Esophagus muscularis mucosa (tissue), 4 donors: ENCODE data around the gene TUBA4B. TPM values are rescaled to one million over a fixed set of nuclear protein-coding genes. Genes with fewer than 3 reads are reported as not detected.
A peak's percentile ranks its signal among the peaks of the same experiment; 100 is the strongest.

Experiments used
- DNase-seq: peaks from one replicate; pipeline ENCODE4 v3.0.0-alpha.2; 2017; ENCODE audit errors: extremely low spot score
- H3K27ac ChIP-seq, 4 donors: fragments of 200-600 bp; sonication (generic); replicated peaks in 1 of 4; 1 replicate in 3 of 4; 2 replicates in 1 of 4; pipeline ENCODE4 v1.5.1; 2016 to 2019; ENCODE audit warnings: mild to moderate bottlenecking in 1 of 4
- H3K27me3 ChIP-seq, 4 donors: fragments of 200-600 bp; sonication (generic); one replicate each; pipeline versions ENCODE4 v1.5.1 to v1.6.0; 2016 to 2019
- H3K36me3 ChIP-seq, 4 donors: fragments of 200-600 bp; sonication (generic); one replicate each; pipeline ENCODE4 v1.5.1; 2016 to 2019
- H3K4me1 ChIP-seq, 4 donors: fragments of 200-600 bp; sonication (generic); one replicate each; pipeline ENCODE4 v1.5.1; 2016 to 2019
- H3K4me3 ChIP-seq, 4 donors: fragments of 200-600 bp; sonication (generic); 1 replicate in 2 of 4; 2 replicates in 2 of 4; pipeline ENCODE4 v1.5.1; 2016 to 2019; ENCODE audit warnings: mild to moderate bottlenecking in 4 of 4, moderate library complexity in 1 of 4
- H3K9me3 ChIP-seq, 4 donors: fragments of 200-600 bp; sonication (generic); 1 replicate in 3 of 4; 2 replicates in 1 of 4; pipeline ENCODE4 v1.5.1; 2016 to 2019
- EP300 ChIP-seq: sonication (generic); formaldehyde crosslinking; IDR thresholded peaks from one replicate; pipeline ENCODE4 v1.6.1; 2017; ENCODE audit warnings: antibody characterized with exemption
- POLR2A ChIP-seq: fragments of 450-650 bp; IDR thresholded peaks from one replicate; pipeline ENCODE4 v1.6.1; 2017; ENCODE audit warnings: antibody characterized with exemption, moderate library complexity, mild to moderate bottlenecking, low read depth
- POLR2AphosphoS5 ChIP-seq, 2 donors: sonication (generic); formaldehyde crosslinking; IDR thresholded peaks; one replicate each; pipeline ENCODE4 v1.6.1; 2017; ENCODE audit warnings: antibody characterized with exemption in 2 of 2
- WGBS: methylation state at CpG from one replicate; pipeline ENCODE4 v1.1.5; 2018; 5-methylcytosine and 5-hydroxymethylcytosine counted together
- intact Hi-C: fragments of 100-400 bp; cut with DNase I; formaldehyde crosslinking; loops from one replicate; pipeline ENCODE4 v1.15.1; 2023
- total RNA-seq, 4 donors: library from RNA; depleted of rRNA; stranded (reverse); fragments of >200 nt; gene quantifications; one replicate each; pipeline versions ENCODE4 v1.1.0 to v1.2.1, GENCODE V29; 2016
- TF ChIP-seq, protein P1 (sequence below), 3 experiments: fragments of 200-600 bp in 2 of 3; fragments of 450-650 bp in 1 of 3; sonication (generic) in 2 of 3; IDR thresholded peaks; one replicate each; pipeline ENCODE4 v1.5.1; 2017 to 2019; ENCODE audit warnings: antibody characterized with exemption in 3 of 3, mild to moderate bottlenecking in 2 of 3, moderate library complexity in 1 of 3

Gene TUBA4B
- total RNA-seq, 4 donors from 2014 or later, result not detected

DNA sequence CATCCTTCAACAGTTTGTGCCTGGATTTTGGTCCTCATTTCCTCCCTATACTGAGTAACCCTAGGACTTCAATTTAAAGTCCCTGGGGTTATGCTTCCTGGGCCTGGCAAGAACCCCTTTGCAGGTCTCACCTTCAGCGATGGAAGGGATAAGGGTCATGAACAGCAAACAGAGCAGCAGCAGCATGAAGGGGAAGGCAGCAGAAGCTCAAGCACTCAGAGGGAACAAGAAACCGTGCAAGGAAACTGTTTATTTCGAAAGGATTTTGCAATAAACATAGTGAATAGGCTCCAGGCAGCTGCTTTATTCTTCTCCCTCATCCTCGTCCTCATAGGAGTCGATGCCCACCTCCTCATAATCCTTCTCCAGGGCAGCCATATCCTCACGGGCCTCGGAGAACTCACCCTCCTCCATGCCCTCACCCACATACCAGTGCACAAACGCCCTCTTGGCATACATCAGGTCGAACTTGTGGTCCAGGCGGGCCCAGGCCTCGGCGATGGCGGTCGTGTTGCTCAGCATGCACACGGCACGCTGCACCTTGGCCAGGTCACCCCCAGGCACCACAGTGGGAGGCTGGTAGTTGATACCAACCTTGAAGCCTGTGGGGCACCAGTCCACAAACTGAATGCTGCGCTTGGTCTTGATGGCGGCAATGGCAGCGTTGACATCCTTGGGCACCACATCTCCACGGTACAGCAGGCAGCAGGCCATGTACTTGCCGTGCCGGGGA lies 2.8 kb upstream of the TUBA4B start:
- peak overlapping the region in 1 of 4 donors; percentile 20 for H3K4me3 ChIP-seq
- H3K36me3 ChIP-seq, result peaks cover 7 to 45% (median 34%) of the 10 kb centered on the region in 4 donors
- intact Hi-C loops, result no loop called here
- H3K27me3 ChIP-seq, result no peaks in the 10 kb centered on the region
- DNase-seq, result no peak
- TF ChIP-seq EP300, result no peak
- TF ChIP-seq, protein P1, sequence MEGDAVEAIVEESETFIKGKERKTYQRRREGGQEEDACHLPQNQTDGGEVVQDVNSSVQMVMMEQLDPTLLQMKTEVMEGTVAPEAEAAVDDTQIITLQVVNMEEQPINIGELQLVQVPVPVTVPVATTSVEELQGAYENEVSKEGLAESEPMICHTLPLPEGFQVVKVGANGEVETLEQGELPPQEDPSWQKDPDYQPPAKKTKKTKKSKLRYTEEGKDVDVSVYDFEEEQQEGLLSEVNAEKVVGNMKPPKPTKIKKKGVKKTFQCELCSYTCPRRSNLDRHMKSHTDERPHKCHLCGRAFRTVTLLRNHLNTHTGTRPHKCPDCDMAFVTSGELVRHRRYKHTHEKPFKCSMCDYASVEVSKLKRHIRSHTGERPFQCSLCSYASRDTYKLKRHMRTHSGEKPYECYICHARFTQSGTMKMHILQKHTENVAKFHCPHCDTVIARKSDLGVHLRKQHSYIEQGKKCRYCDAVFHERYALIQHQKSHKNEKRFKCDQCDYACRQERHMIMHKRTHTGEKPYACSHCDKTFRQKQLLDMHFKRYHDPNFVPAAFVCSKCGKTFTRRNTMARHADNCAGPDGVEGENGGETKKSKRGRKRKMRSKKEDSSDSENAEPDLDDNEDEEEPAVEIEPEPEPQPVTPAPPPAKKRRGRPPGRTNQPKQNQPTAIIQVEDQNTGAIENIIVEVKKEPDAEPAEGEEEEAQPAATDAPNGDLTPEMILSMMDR (IDR thresholded peaks at IDR 0.05), result no peak
- TF ChIP-seq POLR2AphosphoS5 (IDR thresholded peaks at IDR 0.05), result no peak
- TF ChIP-seq POLR2A, result no peak
- peaks cover 62 to 97% (median 87%) of the 10 kb centered on the region in 4 donors for H3K4me1 ChIP-seq
- H3K9me3 ChIP-seq, result no peaks in the 10 kb centered on the region
- WGBS, result 75% methylated on average over 16 of the region's 22 CpGs
- peak overlapping the region; percentile 79 to 88 (median 84) for H3K27ac ChIP-seq

DNA sequence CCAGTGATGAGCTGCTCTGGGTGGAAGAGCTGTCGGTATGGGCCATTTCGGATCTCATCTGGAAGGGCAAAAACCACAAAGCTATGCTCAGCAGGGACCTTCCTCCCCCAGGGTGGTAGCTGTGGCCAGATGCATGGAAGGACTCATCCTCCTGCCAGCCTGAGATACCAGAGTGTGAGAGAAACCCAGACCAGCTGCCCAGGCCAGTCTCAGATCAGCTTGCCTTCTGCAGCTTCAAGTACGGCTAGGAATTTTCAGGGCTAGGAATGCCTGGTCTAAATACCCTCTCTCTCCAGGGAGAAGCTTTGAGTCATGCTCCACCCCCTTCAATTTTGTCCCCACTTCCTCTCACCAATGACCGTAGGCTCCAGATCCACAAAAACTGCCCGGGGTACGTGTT lies 1.4 kb upstream of the TUBA4B start:
- 82% methylated on average over 5 of the region's 6 CpGs for WGBS
- no peak for TF ChIP-seq EP300
- no peak for TF ChIP-seq POLR2A
- TF ChIP-seq, protein P1 (IDR thresholded peaks at IDR 0.05), result no peak
- TF ChIP-seq POLR2AphosphoS5 (IDR thresholded peaks at IDR 0.05), result no peak
- H3K36me3 ChIP-seq, result peaks cover 7 to 44% (median 34%) of the 10 kb centered on the region in 4 donors
- peak overlapping the region; percentile 83 to 89 (median 85) for H3K27ac ChIP-seq
- peaks cover 54 to 85% (median 76%) of the 10 kb centered on the region in 4 donors for H3K4me1 ChIP-seq
- no peaks in the 10 kb centered on the region for H3K27me3 ChIP-seq
- DNase-seq, result no peak
- H3K9me3 ChIP-seq, result no peaks in the 10 kb centered on the region
- intact Hi-C loops, result no loop called here
- peak overlapping the region in 1 of 4 donors; percentile 81 for H3K4me3 ChIP-seq

DNA sequence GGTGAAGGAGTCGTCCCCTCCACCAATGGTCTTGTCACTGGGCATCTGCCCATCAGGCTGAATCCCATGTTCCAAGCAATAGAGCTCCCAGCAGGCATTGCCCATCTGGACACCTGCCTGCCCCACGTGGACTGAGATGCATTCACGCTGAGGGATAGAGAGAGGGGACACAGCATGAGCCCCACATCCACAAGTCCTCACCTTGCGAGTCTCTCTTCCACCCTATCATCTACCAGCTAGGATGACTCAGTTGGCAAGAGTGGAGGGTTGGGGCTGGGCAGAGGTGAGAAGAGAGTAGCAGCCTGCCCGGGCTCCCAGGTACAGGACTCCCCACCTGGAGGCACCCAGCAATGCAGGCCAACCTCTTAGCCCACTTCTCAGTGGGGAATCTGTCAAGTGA lies 959 bp upstream of the TUBA4B start:
- TF ChIP-seq EP300 (no peak), POLR2AphosphoS5 (IDR thresholded peaks at IDR 0.05) (no peak), POLR2A (no peak)
- TF ChIP-seq, protein P1 (IDR thresholded peaks at IDR 0.05), result no peak
- H3K4me3 ChIP-seq, result peak overlapping the region; percentile 65 to 81 (median 76)
- 67% methylated on average over 4 of the region's 5 CpGs for WGBS
- H3K4me1 ChIP-seq, result peaks cover 50 to 81% (median 72%) of the 10 kb centered on the region in 4 donors
- no peaks in the 10 kb centered on the region for H3K27me3 ChIP-seq
- peak overlapping the region; percentile 83 to 89 (median 85) for H3K27ac ChIP-seq
- no peaks in the 10 kb centered on the region for H3K9me3 ChIP-seq
- no peak for DNase-seq
- H3K36me3 ChIP-seq, result peaks cover 7 to 40% (median 34%) of the 10 kb centered on the region in 4 donors
- intact Hi-C loops, result no loop called here

DNA sequence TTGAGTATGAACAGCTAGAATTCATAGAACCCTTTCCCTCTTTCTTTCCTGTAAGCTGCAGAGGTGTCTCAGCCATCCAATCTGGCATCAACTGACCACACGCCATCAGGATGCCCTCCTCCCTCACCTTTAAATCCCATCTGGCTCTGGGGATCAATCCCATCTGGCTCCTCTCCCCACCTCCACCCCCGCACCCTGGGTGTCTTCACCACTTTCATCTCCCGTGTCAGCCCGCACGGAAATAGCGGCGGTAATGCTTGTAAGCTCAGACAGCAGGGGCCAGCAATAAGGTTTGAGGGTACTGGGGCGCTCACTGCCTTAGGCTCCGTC lies 508 bp upstream of the TUBA4B start:
- DNase-seq, result no peak
- peaks cover 45 to 77% (median 67%) of the 10 kb centered on the region in 4 donors for H3K4me1 ChIP-seq
- intact Hi-C loops, result no loop called here

More for the DNA sequence above, 508 bp upstream of the TUBA4B start:
- Histone ChIP-seq H3K9me3 (no peaks in the 10 kb centered on the region), H3K27me3 (no peaks in the 10 kb centered on the region), H3K36me3 (peaks cover 7 to 35% (median 30%) of the 10 kb centered on the region in 4 donors), H3K27ac (peak overlapping the region; percentile 83 to 89 (median 85)), H3K4me3 (peak overlapping the region; percentile 65 to 81 (median 76))
- TF ChIP-seq EP300, result no peak
- no peak for TF ChIP-seq POLR2A
- TF ChIP-seq, protein P1 (IDR thresholded peaks at IDR 0.05), result no peak
- TF ChIP-seq POLR2AphosphoS5 (IDR thresholded peaks at IDR 0.05), result no peak
- 12% methylated on average over 9 of the region's 9 CpGs for WGBS
